KMS-11 (cell line): ENCODE data around the gene CCDC170.

Source experiments
- H2AFZ ChIP-seq: fragments of 200-600 bp; sonication (generic); 2 replicates; pipeline ENCODE4 v1.6.1; 2016; ENCODE audit warnings: antibody characterized with exemption, mixed run types, low read depth
- H3K27ac ChIP-seq: fragments of 200-600 bp; sonication (generic); 2 replicates; pipeline ENCODE4 v1.6.1; 2016; ENCODE audit warnings: mild to moderate bottlenecking, mixed run types
- H3K27me3 ChIP-seq: fragments of 200-600 bp; sonication (generic); 2 replicates; pipeline ENCODE4 v1.6.1; 2017; ENCODE audit warnings: mild to moderate bottlenecking, low read depth, mixed run types, moderate library complexity; ENCODE audit not compliant: insufficient read depth
- H3K36me3 ChIP-seq: fragments of 200-600 bp; sonication (generic); 2 replicates; pipeline ENCODE4 v1.6.1; 2017; ENCODE audit warnings: mild to moderate bottlenecking, mixed run types; ENCODE audit not compliant: insufficient read depth
- H3K4me1 ChIP-seq: fragments of 200-600 bp; sonication (generic); 2 replicates; pipeline ENCODE4 v1.6.1; 2016; ENCODE audit warnings: mild to moderate bottlenecking, low read depth, mixed run types; ENCODE audit not compliant: poor library complexity, severe bottlenecking
- H3K4me2 ChIP-seq: fragments of 200-600 bp; sonication (generic); 2 replicates; pipeline ENCODE4 v1.7.0; 2016; ENCODE audit warnings: mild to moderate bottlenecking, mixed run types
- H3K4me3 ChIP-seq: fragments of 200-600 bp; sonication (generic); IDR thresholded peaks from 2 replicates; pipeline ENCODE4 v1.6.1; 2017; ENCODE audit warnings: low read depth, low read length, mixed read lengths; ENCODE audit not compliant: insufficient read depth
- H3K79me2 ChIP-seq: fragments of 200-600 bp; sonication (generic); 2 replicates; pipeline ENCODE4 v1.6.1; 2016; ENCODE audit warnings: low read depth, mixed run types; ENCODE audit not compliant: insufficient read depth
- H3K9ac ChIP-seq: fragments of 200-600 bp; sonication (generic); 2 replicates; pipeline ENCODE4 v1.6.1; 2016; ENCODE audit warnings: mild to moderate bottlenecking, mixed run types
- H4K20me1 ChIP-seq: fragments of 200-600 bp; sonication (generic); 2 replicates; pipeline ENCODE4 v1.6.1; 2016; ENCODE audit warnings: mild to moderate bottlenecking, mixed run types; ENCODE audit not compliant: insufficient read depth
- CTCF ChIP-seq: fragments of 200-600 bp; sonication (generic); conservative IDR thresholded peaks from 2 replicates; pipeline ENCODE4 v1.6.1; 2017; ENCODE audit warnings: low read depth, mild to moderate bottlenecking, antibody characterized with exemption, low read length, moderate library complexity, mixed read lengths

Gene CCDC170

DNA sequence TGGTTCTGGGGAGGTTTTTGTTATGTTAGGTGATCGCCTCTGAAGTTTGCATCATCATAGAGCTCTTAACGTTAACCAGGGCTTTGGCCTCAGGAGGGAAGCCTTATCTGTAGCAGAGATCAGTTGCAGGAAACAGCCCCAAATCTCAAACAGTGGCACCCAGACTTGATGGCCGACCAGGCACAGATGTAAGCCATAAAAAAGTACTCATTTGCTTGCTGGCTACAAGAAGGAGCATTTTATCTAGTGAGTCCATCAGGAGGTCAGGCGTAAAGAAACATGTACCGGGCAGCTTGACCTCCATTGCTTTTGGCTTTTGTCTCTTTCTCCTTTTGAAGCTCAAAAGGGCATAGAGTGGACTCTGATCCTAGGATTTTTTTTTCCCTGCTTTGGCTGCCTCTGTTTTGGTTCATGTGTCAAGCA lies 122.3 kb downstream of the CCDC170 start:
- Histone ChIP-seq H3K79me2 (no peaks in the 10 kb centered on the region), H3K4me2 (no peak overlapping the region)
- TF ChIP-seq CTCF = no peak

GRCh38 chr6:151616600-151616999 lies 122.8 kb downstream of the CCDC170 start:
- no peak overlapping the region for H3K4me2 ChIP-seq
- H2AFZ ChIP-seq = no peak overlapping the region
- no peaks in the 10 kb centered on the region for H3K79me2 ChIP-seq
- H3K36me3 ChIP-seq = no peaks in the 10 kb centered on the region
- H3K27ac ChIP-seq = no peak overlapping the region
- TF ChIP-seq CTCF = no peak
- no peaks in the 10 kb centered on the region for H3K27me3 ChIP-seq
- H3K9ac ChIP-seq = no peak overlapping the region
- no peaks in the 10 kb centered on the region for H3K4me1 ChIP-seq
- H3K4me3 ChIP-seq = no peak overlapping the region
- no peaks in the 10 kb centered on the region for H4K20me1 ChIP-seq

More for the DNA sequence above, 122.3 kb downstream of the CCDC170 start:
- H3K4me3 ChIP-seq = no peak overlapping the region
- no peaks in the 10 kb centered on the region for H3K36me3 ChIP-seq
- no peak overlapping the region for H2AFZ ChIP-seq
- H3K4me1 ChIP-seq = no peaks in the 10 kb centered on the region
- no peak overlapping the region for H3K9ac ChIP-seq
- H4K20me1 ChIP-seq = no peaks in the 10 kb centered on the region
- H3K27ac ChIP-seq = no peak overlapping the region
- no peaks in the 10 kb centered on the region for H3K27me3 ChIP-seq

DNA sequence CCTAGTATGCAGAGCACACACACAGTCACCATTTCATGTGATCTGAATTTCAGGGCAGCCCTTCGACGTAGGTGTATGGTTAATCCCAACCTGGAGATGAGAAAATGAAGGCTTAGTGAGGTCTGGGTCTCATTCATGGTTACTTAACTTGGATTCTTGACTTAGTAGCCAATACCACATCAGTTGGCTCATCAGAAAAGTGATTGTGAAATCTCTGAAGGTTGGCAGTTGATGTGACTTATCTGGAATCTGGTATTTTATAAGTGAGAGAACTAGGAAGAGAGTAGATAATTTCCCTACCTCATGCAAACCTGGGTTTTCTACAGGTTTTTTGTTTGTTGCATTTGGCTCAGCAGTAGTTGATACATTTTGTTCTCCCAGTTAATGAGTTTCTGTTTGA lies 123.7 kb downstream of the CCDC170 start:
- Histone ChIP-seq H3K79me2 (no peaks in the 10 kb centered on the region), H3K27ac (no peak overlapping the region), H3K9ac (no peak overlapping the region), H4K20me1 (no peaks in the 10 kb centered on the region), H2AFZ (no peak overlapping the region), H3K4me3 (no peak overlapping the region), H3K36me3 (no peaks in the 10 kb centered on the region), H3K4me1 (no peaks in the 10 kb centered on the region), H3K4me2 (no peak overlapping the region), H3K27me3 (no peaks in the 10 kb centered on the region)
- no peak for TF ChIP-seq CTCF

DNA sequence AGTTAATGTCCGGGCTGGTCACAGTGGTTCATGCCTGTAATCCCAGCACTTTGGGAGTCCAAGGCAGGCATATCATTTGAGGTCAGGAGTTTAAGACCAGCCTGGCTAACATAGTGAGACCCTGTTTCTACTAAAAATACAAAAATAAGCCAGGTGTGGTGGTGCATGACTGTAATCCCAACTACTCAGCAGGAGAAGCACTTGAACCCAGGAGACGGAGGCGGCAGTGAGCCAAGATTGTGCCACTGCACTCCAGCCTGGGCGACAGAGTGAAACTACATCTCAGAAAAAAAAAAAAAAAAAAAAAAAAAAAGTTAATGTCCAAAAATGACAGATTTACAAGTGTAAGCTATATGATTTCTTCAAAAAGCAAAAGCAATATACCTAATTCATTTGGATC lies 124.9 kb downstream of the CCDC170 start:
- H3K4me1 ChIP-seq = no peaks in the 10 kb centered on the region
- H4K20me1 ChIP-seq = no peaks in the 10 kb centered on the region
- no peaks in the 10 kb centered on the region for H3K27me3 ChIP-seq
- no peak overlapping the region for H2AFZ ChIP-seq
- H3K9ac ChIP-seq = no peak overlapping the region
- H3K4me2 ChIP-seq = no peak overlapping the region
- no peak for TF ChIP-seq CTCF
- no peaks in the 10 kb centered on the region for H3K79me2 ChIP-seq
- no peak overlapping the region for H3K4me3 ChIP-seq
- no peaks in the 10 kb centered on the region for H3K36me3 ChIP-seq
- no peak overlapping the region for H3K27ac ChIP-seq
